T-cell (primary cell): ENCODE data around the gene AKAP8L. TPM values are rescaled to one million over a fixed set of nuclear protein-coding genes. Genes with fewer than 3 reads are reported as not detected.

Experiments used
- ATAC-seq, 4 experiments: fragments of 200-7000 bp in 3 of 4; fragments of 150-1000 bp in 1 of 4; cut with Tn5 transposase; replicated peaks in 1 of 4; 1 replicate in 3 of 4; 2 replicates in 1 of 4; pipeline ENCODE4 v1.10.0; 2021; ENCODE audit warnings: moderate library complexity in 3 of 4, mild to moderate bottlenecking in 2 of 4, moderate number of reproducible peaks in 1 of 4
- CTCF ChIA-PET, 2 donors: fragments of 300-600 bp; sonication (Branson Sonifier 250); formaldehyde crosslinking; loops; one replicate each; lab custom pipeline; 2022; ENCODE audit warnings: antibody characterized with exemption in 2 of 2; lab: Charles Lee
- POLR2A ChIA-PET, 2 donors: fragments of 300-600 bp; sonication (Branson Sonifier 250); formaldehyde crosslinking; loops; one replicate each; lab custom pipeline; 2022; ENCODE audit warnings: antibody characterized with exemption in 2 of 2; lab: Charles Lee
- DNase-seq, 35 experiments: peaks; one replicate each; pipeline versions ENCODE4 v3.0.0 to v3.0.0-alpha.2; 2013 to 2023
- H3K27ac ChIP-seq: one replicate; pipeline ENCODE4 v1.5.1; 2013; ENCODE audit warnings: low read length
- H3K27me3 ChIP-seq, 2 experiments: replicated peaks in 1 of 2; 1 replicate in 1 of 2; 2 replicates in 1 of 2; pipeline versions ENCODE4 v1.6.1 to v1.7.0; 2013; ENCODE audit warnings: low read length in 1 of 2, mixed read lengths in 1 of 2; ENCODE audit not compliant: control insufficient read depth in 2 of 2, insufficient read depth in 2 of 2; ENCODE audit errors: extremely low read depth in 1 of 2
- H3K36me3 ChIP-seq, 2 donors: 1 replicate in 1 of 2; 2 replicates in 1 of 2; pipeline versions ENCODE4 v1.6.1 to v1.7.0; 2013; ENCODE audit warnings: low read length in 1 of 2; ENCODE audit not compliant: control insufficient read depth in 2 of 2, insufficient read depth in 1 of 2; ENCODE audit errors: extremely low read depth in 1 of 2
- H3K4me1 ChIP-seq, 2 experiments: 1 replicate in 1 of 2; 2 replicates in 1 of 2; pipeline versions ENCODE4 v1.6.1 to v1.7.0; 2013; ENCODE audit warnings: low read length in 2 of 2, mixed read lengths in 1 of 2; ENCODE audit not compliant: insufficient read depth in 2 of 2, control insufficient read depth in 1 of 2; ENCODE audit errors: extremely low read depth in 1 of 2
- H3K4me3 ChIP-seq, 2 donors: 1 replicate in 1 of 2; 2 replicates in 1 of 2; pipeline versions ENCODE4 v1.5.1 to v1.7.0; 2013; ENCODE audit warnings: mild to moderate bottlenecking in 2 of 2, low read length in 1 of 2, moderate library complexity in 1 of 2; ENCODE audit not compliant: control insufficient read depth in 1 of 2; ENCODE audit errors: extremely low read depth in 1 of 2
- H3K9me3 ChIP-seq: 2 replicates; pipeline ENCODE4 v1.7.0; 2013
- H3K27ac Mint-ChIP-seq, 2 donors: one replicate each; pipeline ENCODE4 v1.8.0; 2020 to 2021; ENCODE audit warnings: mild to moderate bottlenecking in 2 of 2, mixed read lengths in 2 of 2
- H3K27me3 Mint-ChIP-seq, 2 donors: one replicate each; pipeline ENCODE4 v1.8.0; 2021 to 2022; ENCODE audit warnings: mixed read lengths in 2 of 2
- H3K36me3 Mint-ChIP-seq: one replicate; pipeline ENCODE4 v1.8.0; 2021; ENCODE audit warnings: mixed read lengths
- H3K4me1 Mint-ChIP-seq, 3 donors: one replicate each; pipeline ENCODE4 v1.8.0; 2020 to 2022; ENCODE audit warnings: mixed read lengths in 3 of 3, mild to moderate bottlenecking in 1 of 3
- H3K4me3 Mint-ChIP-seq, 3 donors: one replicate each; pipeline ENCODE4 v1.8.0; 2020 to 2022; ENCODE audit warnings: mild to moderate bottlenecking in 3 of 3, mixed read lengths in 3 of 3, moderate library complexity in 3 of 3
- H3K9me3 Mint-ChIP-seq, 3 donors: one replicate each; pipeline ENCODE4 v1.8.0; 2020 to 2022; ENCODE audit warnings: mixed read lengths in 3 of 3
- whole genome bisulfite sequencing: methylation state at CpG from one replicate; pipeline ENCODE4 v1.1.5; 2013; ENCODE audit warnings: missing lambda C conversion rate; ENCODE audit not compliant: insufficient coverage; 5-methylcytosine and 5-hydroxymethylcytosine counted together
- total RNA-seq, 35 experiments: library from RNA in 6 of 35; stranded (reverse) in 6 of 35; fragments of 120-200 nt in 1 of 35; gene quantifications; one replicate each; pipeline versions ENCODE4 v1.2.1 to v1.2.4 and lab custom pipeline; 2013 to 2026

AKAP8L gene
- total RNA-seq, 5 donors from 2014 or later (not counting 1 experiment from before 2014, with no cell fraction given) = 134 to 198 (median 184) TPM

GRCh38 chr19:15400521-15401396 is 18.0 kb downstream of the AKAP8L start:
- peaks cover 17 to 18% (median 17%) of the 10 kb centered on the region in 3 donors for H3K4me1 Mint-ChIP-seq
- ChIA-PET POLR2A (interaction anchor here in 1 of 2 donors (0.6 kb wide), 2 partner anchors 9 to 1736 kb away, joined by 3 to 7 read pairs; no protein-coding TSS in a partner anchor), CTCF (no interaction called here)
- ATAC-seq = no peak
- Histone ChIP-seq H3K9me3 (no peaks in the 10 kb centered on the region), H3K27ac (no peak overlapping the region), H3K27me3 (no peaks in the 10 kb centered on the region), H3K4me1 (peaks cover 0 to 9% of the 10 kb centered on the region in 2 experiments), H3K36me3 (peaks cover 35 to 82% of the 10 kb centered on the region in 2 donors), H3K4me3 (no peak overlapping the region)
- peaks cover 31% of the 10 kb centered on the region for H3K36me3 Mint-ChIP-seq
- no peaks in the 10 kb centered on the region for H3K27me3 Mint-ChIP-seq
- H3K9me3 Mint-ChIP-seq = no peaks in the 10 kb centered on the region
- H3K27ac Mint-ChIP-seq = no peak overlapping the region
- no peak overlapping the region for H3K4me3 Mint-ChIP-seq
- DNase-seq = no peak
- WGBS = 94% methylated on average over 22 of the region's 29 CpGs

GRCh38 chr19:15399635-15400034 is 19.2 kb downstream of the AKAP8L start:
- H3K36me3 Mint-ChIP-seq = peaks cover 31% of the 10 kb centered on the region
- no peak for ATAC-seq

GRCh38 chr19:15399234-15399515 is 19.6 kb downstream of the AKAP8L start:
- Histone ChIP-seq H3K27ac (no peak overlapping the region), H3K9me3 (no peaks in the 10 kb centered on the region), H3K4me1 (no peaks in the 10 kb centered on the region), H3K36me3 (peaks cover 34 to 82% of the 10 kb centered on the region in 2 donors), H3K27me3 (no peaks in the 10 kb centered on the region), H3K4me3 (no peak overlapping the region)
- no peak for ATAC-seq
- Mint-ChIP-seq H3K27me3 (no peaks in the 10 kb centered on the region), H3K36me3 (peaks cover 32% of the 10 kb centered on the region), H3K4me3 (no peak overlapping the region), H3K9me3 (no peaks in the 10 kb centered on the region), H3K4me1 (peaks cover under 1 to 8% (median 5%) of the 10 kb centered on the region in 3 donors), H3K27ac (no peak overlapping the region)
- ChIA-PET POLR2A (no interaction called here), CTCF (no interaction called here)
- 98% methylated on average over 6 of the region's 8 CpGs for WGBS
- no peak for DNase-seq

More at GRCh38 chr19:15399635-15400034, 19.2 kb downstream of the AKAP8L start:
- no peak overlapping the region for H3K27ac Mint-ChIP-seq
- POLR2A ChIA-PET = no interaction called here
- Histone ChIP-seq H3K27me3 (no peaks in the 10 kb centered on the region), H3K4me1 (peaks cover 0 to 4% of the 10 kb centered on the region in 2 experiments), H3K9me3 (no peaks in the 10 kb centered on the region), H3K27ac (no peak overlapping the region), H3K36me3 (peaks cover 34 to 81% of the 10 kb centered on the region in 2 donors), H3K4me3 (no peak overlapping the region)
- DNase-seq = no peak
- H3K9me3 Mint-ChIP-seq = no peaks in the 10 kb centered on the region
- H3K4me3 Mint-ChIP-seq = no peak overlapping the region
- H3K27me3 Mint-ChIP-seq = no peaks in the 10 kb centered on the region
- WGBS = 94% methylated on average over 7 of the region's 14 CpGs
- peaks cover 6 to 12% (median 10%) of the 10 kb centered on the region in 3 donors for H3K4me1 Mint-ChIP-seq
- CTCF ChIA-PET = no interaction called here

GRCh38 chr19:15398501-15399233 is 20.1 kb downstream of the AKAP8L start:
- DNase-seq = no peak
- POLR2A ChIA-PET = no interaction called here
- Mint-ChIP-seq H3K27me3 (no peaks in the 10 kb centered on the region), H3K36me3 (peaks cover 36% of the 10 kb centered on the region), H3K4me1 (peaks cover 0 to 9% (median 2%) of the 10 kb centered on the region in 3 donors), H3K27ac (no peak overlapping the region), H3K9me3 (no peaks in the 10 kb centered on the region), H3K4me3 (no peak overlapping the region)
- CTCF ChIA-PET = interaction anchor here in 1 of 2 donors (0.6 kb wide), 1 partner anchor 31 kb away, joined by 3 read pairs; no protein-coding TSS in a partner anchor
- ATAC-seq = no peak
- H3K27ac ChIP-seq = no peak overlapping the region
- H3K4me3 ChIP-seq = no peak overlapping the region
- no peaks in the 10 kb centered on the region for H3K27me3 ChIP-seq
- WGBS = 99% methylated on average over 44 of the region's 50 CpGs
- no peaks in the 10 kb centered on the region for H3K9me3 ChIP-seq
- H3K36me3 ChIP-seq = peaks cover 34 to 84% of the 10 kb centered on the region in 2 donors
- no peaks in the 10 kb centered on the region for H3K4me1 ChIP-seq

GRCh38 chr19:15397782-15398181 is 21.0 kb downstream of the AKAP8L start:
- POLR2A ChIA-PET = no interaction called here
- no peak overlapping the region for H3K4me3 ChIP-seq
- no peak for ATAC-seq
- peaks cover 0 to 7% (median 3%) of the 10 kb centered on the region in 3 donors for H3K4me1 Mint-ChIP-seq
- no peaks in the 10 kb centered on the region for H3K9me3 Mint-ChIP-seq
- no peaks in the 10 kb centered on the region for H3K27me3 Mint-ChIP-seq
- CTCF ChIA-PET = interaction anchor here in 1 of 2 donors (0.6 kb wide), 1 partner anchor 32 kb away, joined by 3 read pairs; no protein-coding TSS in a partner anchor
- no peak overlapping the region for H3K27ac Mint-ChIP-seq
- H3K4me3 Mint-ChIP-seq = no peak overlapping the region
- peaks cover 34 to 81% of the 10 kb centered on the region in 2 donors for H3K36me3 ChIP-seq
- no peak for DNase-seq
- H3K36me3 Mint-ChIP-seq = peaks cover 41% of the 10 kb centered on the region
- no peaks in the 10 kb centered on the region for H3K4me1 ChIP-seq
- no peaks in the 10 kb centered on the region for H3K27me3 ChIP-seq
- 94% methylated on average over 11 of the region's 11 CpGs for WGBS
- no peaks in the 10 kb centered on the region for H3K9me3 ChIP-seq
- H3K27ac ChIP-seq = no peak overlapping the region

GRCh38 chr19:15397236-15397635 is 21.6 kb downstream of the AKAP8L start:
- Mint-ChIP-seq H3K36me3 (peaks cover 42% of the 10 kb centered on the region), H3K9me3 (no peaks in the 10 kb centered on the region), H3K4me1 (peaks cover 0 to 7% (median 3%) of the 10 kb centered on the region in 3 donors), H3K27ac (no peak overlapping the region), H3K4me3 (no peak overlapping the region), H3K27me3 (no peaks in the 10 kb centered on the region)
- ChIA-PET CTCF (no interaction called here), POLR2A (no interaction called here)
- DNase-seq (no peak), ATAC-seq (no peak)
- no peaks in the 10 kb centered on the region for H3K9me3 ChIP-seq
- no peak overlapping the region for H3K27ac ChIP-seq
- H3K4me3 ChIP-seq = no peak overlapping the region
- H3K27me3 ChIP-seq = no peaks in the 10 kb centered on the region
- no peaks in the 10 kb centered on the region for H3K4me1 ChIP-seq
- WGBS = 96% methylated on average over 4 of the region's 6 CpGs
- H3K36me3 ChIP-seq = peaks cover 34 to 76% of the 10 kb centered on the region in 2 donors
